Mesodermal cell (in vitro differentiated cells): Measurements from ENCODE around the gene ANK3.
A peak's percentile ranks its signal among the peaks of the same experiment; 100 is the strongest.

Experiments used
- H3K27ac ChIP-seq: 2 replicates; pipeline ENCODE4 v1.7.0; 2013; ENCODE audit warnings: mild to moderate bottlenecking, low read depth, low read length, moderate library complexity; ENCODE audit not compliant: severe bottlenecking
- H3K36me3 ChIP-seq: 2 replicates; pipeline ENCODE4 v1.7.1; 2013; ENCODE audit warnings: mild to moderate bottlenecking, low read length, moderate library complexity; ENCODE audit not compliant: control insufficient read depth, insufficient read depth
- H3K4me1 ChIP-seq: one replicate; pipeline ENCODE4 v1.7.1; 2013; ENCODE audit warnings: mild to moderate bottlenecking, low read length; ENCODE audit not compliant: insufficient read depth, control insufficient read depth, poor library complexity, severe bottlenecking
- H3K4me3 ChIP-seq: 2 replicates; pipeline ENCODE4 v1.7.0; 2013; ENCODE audit warnings: low read length, control low read depth, mild to moderate bottlenecking; ENCODE audit not compliant: insufficient read depth, poor library complexity, severe bottlenecking; ENCODE audit errors: extremely low read depth
- H3K9me3 ChIP-seq: 2 replicates; pipeline ENCODE4 v1.7.1; 2013; ENCODE audit warnings: mild to moderate bottlenecking, low read length, moderate library complexity; ENCODE audit not compliant: control insufficient read depth
- WGBS, 2 experiments: methylation state at CpG; one replicate each; pipeline ENCODE4 v1.1.5; 2013; ENCODE audit warnings: missing lambda C conversion rate in 2 of 2; ENCODE audit not compliant: insufficient coverage in 2 of 2; 5-methylcytosine and 5-hydroxymethylcytosine counted together

Gene ANK3

GRCh38 chr10:60282771-60283353 lies 106.8 kb downstream of the ANK3 start:
- 67% methylated on average over 1 of the region's 5 CpGs; no CpG with 5 or more reads in 1 of the 2 experiments for WGBS, 2 experiments
- H3K4me3 ChIP-seq = no peak overlapping the region

GRCh38 chr10:60281792-60282353 lies 107.8 kb downstream of the ANK3 start:
- Histone ChIP-seq H3K27ac (peak overlapping the region; percentile 58), H3K9me3 (no peaks in the 10 kb centered on the region), H3K36me3 (peaks cover 9% of the 10 kb centered on the region), H3K4me1 (peaks cover 27% of the 10 kb centered on the region), H3K4me3 (no peak overlapping the region)
- 82 to 84% methylated on average over 3 to 4 of the region's 6 CpGs for WGBS, 2 experiments

More at GRCh38 chr10:60282771-60283353, 106.8 kb downstream of the ANK3 start:
- Histone ChIP-seq H3K27ac (peak overlapping the region; percentile 58), H3K9me3 (no peaks in the 10 kb centered on the region), H3K4me1 (peaks cover 27% of the 10 kb centered on the region), H3K36me3 (peaks cover 9% of the 10 kb centered on the region)

GRCh38 chr10:60281331-60281730 lies 108.3 kb downstream of the ANK3 start:
- Histone ChIP-seq H3K4me3 (no peak overlapping the region), H3K27ac (peak overlapping the region; percentile 58), H3K4me1 (peaks cover 27% of the 10 kb centered on the region), H3K36me3 (peaks cover 9% of the 10 kb centered on the region), H3K9me3 (no peaks in the 10 kb centered on the region)
- whole genome bisulfite sequencing, 2 experiments = no CpG with 5 or more reads among the region's 1 CpG

- 92 to 94% methylated on average over 2 of the region's 2 CpGs for WGBS, 2 experiments
- Histone ChIP-seq H3K27ac (no peak overlapping the region), H3K4me3 (no peak overlapping the region), H3K36me3 (peaks cover 9% of the 10 kb centered on the region), H3K9me3 (no peaks in the 10 kb centered on the region), H3K4me1 (peaks cover 27% of the 10 kb centered on the region)
These were observed 109.2 kb downstream of the ANK3 start for GRCh38 chr10:60280475-60280874.

- Histone ChIP-seq H3K9me3 (no peaks in the 10 kb centered on the region), H3K27ac (no peak overlapping the region), H3K36me3 (peaks cover 9% of the 10 kb centered on the region), H3K4me1 (peaks cover 18% of the 10 kb centered on the region), H3K4me3 (no peak overlapping the region)
- 100% methylated on average over 1 of the region's 1 CpG; no CpG with 5 or more reads in 1 of the 2 experiments for WGBS, 2 experiments
These were observed 112.0 kb downstream of the ANK3 start for GRCh38 chr10:60277656-60278055.

- Histone ChIP-seq H3K4me3 (no peak overlapping the region), H3K27ac (no peak overlapping the region), H3K4me1 (peaks cover 6% of the 10 kb centered on the region), H3K36me3 (peaks cover 9% of the 10 kb centered on the region), H3K9me3 (no peaks in the 10 kb centered on the region)
- 89% methylated on average over 1 of the region's 2 CpGs; no CpG with 5 or more reads in 1 of the 2 experiments for WGBS, 2 experiments
These were observed 113.4 kb downstream of the ANK3 start for GRCh38 chr10:60276232-60276631.

GRCh38 chr10:60271319-60272040 lies 118.2 kb downstream of the ANK3 start:
- no peaks in the 10 kb centered on the region for H3K4me1 ChIP-seq
- no peak overlapping the region for H3K4me3 ChIP-seq
- 100% methylated on average over 1 of the region's 4 CpGs; no CpG with 5 or more reads in 1 of the 2 experiments for WGBS, 2 experiments

GRCh38 chr10:60270426-60270825 lies 119.2 kb downstream of the ANK3 start:
- Histone ChIP-seq H3K4me3 (no peak overlapping the region), H3K36me3 (no peaks in the 10 kb centered on the region), H3K4me1 (no peaks in the 10 kb centered on the region), H3K9me3 (no peaks in the 10 kb centered on the region), H3K27ac (no peak overlapping the region)
- no CpG with 5 or more reads among the region's 1 CpG for WGBS, 2 experiments

More at GRCh38 chr10:60271319-60272040, 118.2 kb downstream of the ANK3 start:
- no peak overlapping the region for H3K27ac ChIP-seq
- H3K9me3 ChIP-seq = no peaks in the 10 kb centered on the region
- H3K36me3 ChIP-seq = no peaks in the 10 kb centered on the region

GRCh38 chr10:60267802-60268201 lies 121.9 kb downstream of the ANK3 start:
- Histone ChIP-seq H3K9me3 (no peaks in the 10 kb centered on the region), H3K4me1 (no peaks in the 10 kb centered on the region), H3K36me3 (no peaks in the 10 kb centered on the region), H3K27ac (no peak overlapping the region), H3K4me3 (no peak overlapping the region)
- 90 to 92% methylated on average over 2 to 4 of the region's 6 CpGs for whole genome bisulfite sequencing, 2 experiments

- no peaks in the 10 kb centered on the region for H3K4me1 ChIP-seq
- no peaks in the 10 kb centered on the region for H3K36me3 ChIP-seq
- no peak overlapping the region for H3K4me3 ChIP-seq
- WGBS, 2 experiments = 40% methylated on average over 1 of the region's 1 CpG; no CpG with 5 or more reads in 1 of the 2 experiments
- no peak overlapping the region for H3K27ac ChIP-seq
- H3K9me3 ChIP-seq = no peaks in the 10 kb centered on the region
These were observed 123.2 kb downstream of the ANK3 start for GRCh38 chr10:60266513-60266912.
